Lower leg skin (tissue), 3 donors: ENCODE data around the gene SLC7A5.

ENCODE experiments used
- POLR2A ChIP-seq, 2 donors: fragments of 450-650 bp; IDR thresholded peaks; one replicate each; pipeline ENCODE4 v1.6.1; 2016 to 2017; ENCODE audit warnings: antibody characterized with exemption in 2 of 2, mild to moderate bottlenecking in 1 of 2, moderate library complexity in 1 of 2
- TF ChIP-seq, protein P1 (sequence below), 3 donors: fragments of 450-650 bp; IDR thresholded peaks; one replicate each; pipeline ENCODE4 v1.5.1; 2016; ENCODE audit warnings: antibody characterized with exemption in 3 of 3, mild to moderate bottlenecking in 3 of 3, moderate library complexity in 2 of 3

DNA sequence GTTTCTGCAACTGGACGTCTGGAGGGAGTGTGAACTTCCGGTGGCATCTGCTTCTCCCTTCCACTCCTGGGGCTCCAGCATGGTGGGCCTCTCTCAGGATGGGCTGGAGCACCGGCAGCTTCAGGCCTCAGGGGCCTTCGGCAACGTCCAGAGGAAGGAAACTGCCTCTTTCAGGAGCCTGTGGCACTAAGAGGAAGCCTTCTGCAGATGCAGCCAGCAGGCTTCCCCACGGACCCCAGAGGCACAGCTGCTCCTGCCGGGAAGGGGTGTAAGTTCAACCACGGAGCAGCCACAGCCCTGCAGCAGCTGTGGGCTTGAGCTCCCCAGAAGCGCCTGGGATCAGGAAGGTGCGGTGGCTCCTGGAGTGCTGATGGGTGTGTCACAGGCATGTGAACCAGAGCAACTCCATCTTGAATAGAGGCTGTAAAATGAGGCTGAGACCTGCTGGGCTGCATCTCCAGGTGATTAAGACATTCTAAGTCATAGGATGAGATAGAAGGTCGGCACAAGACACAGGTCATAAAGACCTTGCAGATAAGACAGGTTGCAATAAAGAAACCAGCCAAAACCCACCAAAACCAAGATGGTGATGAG is 52.7 kb downstream of the SLC7A5 start:
- TF ChIP-seq, protein P1, sequence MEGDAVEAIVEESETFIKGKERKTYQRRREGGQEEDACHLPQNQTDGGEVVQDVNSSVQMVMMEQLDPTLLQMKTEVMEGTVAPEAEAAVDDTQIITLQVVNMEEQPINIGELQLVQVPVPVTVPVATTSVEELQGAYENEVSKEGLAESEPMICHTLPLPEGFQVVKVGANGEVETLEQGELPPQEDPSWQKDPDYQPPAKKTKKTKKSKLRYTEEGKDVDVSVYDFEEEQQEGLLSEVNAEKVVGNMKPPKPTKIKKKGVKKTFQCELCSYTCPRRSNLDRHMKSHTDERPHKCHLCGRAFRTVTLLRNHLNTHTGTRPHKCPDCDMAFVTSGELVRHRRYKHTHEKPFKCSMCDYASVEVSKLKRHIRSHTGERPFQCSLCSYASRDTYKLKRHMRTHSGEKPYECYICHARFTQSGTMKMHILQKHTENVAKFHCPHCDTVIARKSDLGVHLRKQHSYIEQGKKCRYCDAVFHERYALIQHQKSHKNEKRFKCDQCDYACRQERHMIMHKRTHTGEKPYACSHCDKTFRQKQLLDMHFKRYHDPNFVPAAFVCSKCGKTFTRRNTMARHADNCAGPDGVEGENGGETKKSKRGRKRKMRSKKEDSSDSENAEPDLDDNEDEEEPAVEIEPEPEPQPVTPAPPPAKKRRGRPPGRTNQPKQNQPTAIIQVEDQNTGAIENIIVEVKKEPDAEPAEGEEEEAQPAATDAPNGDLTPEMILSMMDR (IDR thresholded peaks at IDR 0.05): no peak
- TF ChIP-seq POLR2A (IDR thresholded peaks at IDR 0.05): no peak
